ENCODE measurements around the gene CDC42SE2. TPM values are rescaled to one million over a fixed set of nuclear protein-coding genes. Genes with fewer than 3 reads are reported as not detected.

The CDC42SE2 gene
- total and polyA plus RNA-seq, 5 donors from 2014 or later, result 241 to 429 (median 379) TPM

- Histone ChIP-seq H3K9me3 (ENCODE audit: control insufficient read depth in 2 of 2, low read length in 2 of 2) (no peaks in the 10 kb centered on the region), H3K36me3 (ENCODE audit: control insufficient read depth, insufficient read depth, low read length) (peaks cover 35% of the 10 kb centered on the region), H3K27me3 (ENCODE audit: control insufficient read depth, insufficient read depth, low read length) (no peaks in the 10 kb centered on the region), H3K4me1 (ENCODE audit: control insufficient read depth, insufficient read depth, low read length, poor library complexity, severe bottlenecking) (peaks cover 94% of the 10 kb centered on the region), H3K27ac (ENCODE audit: insufficient read depth, low read length, poor library complexity, severe bottlenecking) (peak overlapping the region; percentile 100), H3K4me3 (ENCODE audit: low read depth, low read length) (peak overlapping the region; percentile 24)
- Mint-ChIP-seq H3K4me1 (peaks cover 50 to 95% (median 73%) of the 10 kb centered on the region in 4 donors), H3K4me3 (peak overlapping the region in 2 of 4 donors; percentile 51 to 84), H3K27me3 (peaks cover 5% of the 10 kb centered on the region), H3K36me3 (peaks cover 22% of the 10 kb centered on the region), H3K27ac (peak overlapping the region; percentile 54 to 99 (median 79)), H3K9me3 (peaks cover 0 to under 1% (median 0%) of the 10 kb centered on the region in 7 donors)
- ATAC-seq (ENCODE audit: low read depth in 2 of 2), result no peak
- DNase-seq, result no peak
These were observed 120.9 kb downstream of the CDC42SE2 start for GRCh38 chr5:131384616-131385214.

- no peak for DNase-seq
- H3K4me1 ChIP-seq (ENCODE audit: control insufficient read depth, insufficient read depth, low read length, poor library complexity, severe bottlenecking), result peaks cover 92% of the 10 kb centered on the region
- no peaks in the 10 kb centered on the region for H3K9me3 Mint-ChIP-seq
- H3K9me3 ChIP-seq (ENCODE audit: control insufficient read depth in 2 of 2, low read length in 2 of 2), result no peaks in the 10 kb centered on the region
- H3K36me3 Mint-ChIP-seq, result peaks cover 30% of the 10 kb centered on the region
- peak overlapping the region; percentile 55 to 99 (median 84) for H3K27ac Mint-ChIP-seq
- ATAC-seq (ENCODE audit: low read depth in 2 of 2), result no peak
- peaks cover 5% of the 10 kb centered on the region for H3K27me3 Mint-ChIP-seq
- H3K27ac ChIP-seq (ENCODE audit: insufficient read depth, low read length, poor library complexity, severe bottlenecking), result peak overlapping the region; percentile 100
- H3K4me1 Mint-ChIP-seq, result peaks cover 54 to 96% (median 75%) of the 10 kb centered on the region in 4 donors
- H3K4me3 Mint-ChIP-seq, result peak overlapping the region in 1 of 4 donors; percentile 8
- H3K27me3 ChIP-seq (ENCODE audit: control insufficient read depth, insufficient read depth, low read length), result no peaks in the 10 kb centered on the region
- peaks cover 46% of the 10 kb centered on the region for H3K36me3 ChIP-seq (ENCODE audit: control insufficient read depth, insufficient read depth, low read length)
- peak overlapping the region; percentile 21 for H3K4me3 ChIP-seq (ENCODE audit: low read depth, low read length)
These were observed 122.3 kb downstream of the CDC42SE2 start for GRCh38 chr5:131386124-131386523.

- Histone ChIP-seq H3K36me3 (ENCODE audit: control insufficient read depth, insufficient read depth, low read length) (peaks cover 51% of the 10 kb centered on the region), H3K27ac (ENCODE audit: insufficient read depth, low read length, poor library complexity, severe bottlenecking) (peak overlapping the region; percentile 100), H3K4me1 (ENCODE audit: control insufficient read depth, insufficient read depth, low read length, poor library complexity, severe bottlenecking) (peaks cover 90% of the 10 kb centered on the region), H3K9me3 (ENCODE audit: control insufficient read depth in 2 of 2, low read length in 2 of 2) (no peaks in the 10 kb centered on the region), H3K4me3 (ENCODE audit: low read depth, low read length) (peak overlapping the region; percentile 21), H3K27me3 (ENCODE audit: control insufficient read depth, insufficient read depth, low read length) (no peaks in the 10 kb centered on the region)
- Mint-ChIP-seq H3K4me3 (peak overlapping the region in 2 of 4 donors; percentile 8 to 11), H3K36me3 (peaks cover 32% of the 10 kb centered on the region), H3K27ac (peak overlapping the region; percentile 55 to 99 (median 84)), H3K9me3 (no peaks in the 10 kb centered on the region), H3K4me1 (peaks cover 50 to 95% (median 75%) of the 10 kb centered on the region in 4 donors), H3K27me3 (peaks cover 1% of the 10 kb centered on the region)
- DNase-seq (no peak), ATAC-seq (ENCODE audit: low read depth in 2 of 2) (no peak)
These were observed 122.9 kb downstream of the CDC42SE2 start for GRCh38 chr5:131386779-131387178.

- H3K4me1 ChIP-seq (ENCODE audit: control insufficient read depth, insufficient read depth, low read length, poor library complexity, severe bottlenecking), result peaks cover 90% of the 10 kb centered on the region
- Mint-ChIP-seq H3K27me3 (no peaks in the 10 kb centered on the region), H3K27ac (peak overlapping the region; percentile 29 to 99 (median 81)), H3K36me3 (peaks cover 34% of the 10 kb centered on the region), H3K4me1 (peaks cover 49 to 95% (median 75%) of the 10 kb centered on the region in 4 donors), H3K9me3 (no peaks in the 10 kb centered on the region), H3K4me3 (peak overlapping the region in 1 of 4 donors; percentile 11)
- ATAC-seq (ENCODE audit: low read depth in 2 of 2) (no peak), DNase-seq (no peak)
- H3K27me3 ChIP-seq (ENCODE audit: control insufficient read depth, insufficient read depth, low read length), result no peaks in the 10 kb centered on the region
- no peaks in the 10 kb centered on the region for H3K9me3 ChIP-seq (ENCODE audit: control insufficient read depth in 2 of 2, low read length in 2 of 2)
- peak overlapping the region; percentile 100 for H3K27ac ChIP-seq (ENCODE audit: insufficient read depth, low read length, poor library complexity, severe bottlenecking)
- no peak overlapping the region for H3K4me3 ChIP-seq (ENCODE audit: low read depth, low read length)
- peaks cover 55% of the 10 kb centered on the region for H3K36me3 ChIP-seq (ENCODE audit: control insufficient read depth, insufficient read depth, low read length)
These were observed 123.4 kb downstream of the CDC42SE2 start for GRCh38 chr5:131387255-131387654.

GRCh38 chr5:131389096-131389868, 125.4 kb downstream of the CDC42SE2 start:
- Mint-ChIP-seq H3K4me3 (peak overlapping the region in 2 of 4 donors; percentile 54 to 56), H3K36me3 (peaks cover 52% of the 10 kb centered on the region), H3K9me3 (no peaks in the 10 kb centered on the region), H3K27ac (peak overlapping the region; percentile 82 to 98 (median 96)), H3K27me3 (no peaks in the 10 kb centered on the region), H3K4me1 (peaks cover 44 to 95% (median 74%) of the 10 kb centered on the region in 4 donors)
- Histone ChIP-seq H3K27me3 (ENCODE audit: control insufficient read depth, insufficient read depth, low read length) (no peaks in the 10 kb centered on the region), H3K4me3 (ENCODE audit: low read depth, low read length) (peak overlapping the region; percentile 39), H3K36me3 (ENCODE audit: control insufficient read depth, insufficient read depth, low read length) (peaks cover 66% of the 10 kb centered on the region), H3K4me1 (ENCODE audit: control insufficient read depth, insufficient read depth, low read length, poor library complexity, severe bottlenecking) (peaks cover 89% of the 10 kb centered on the region), H3K9me3 (ENCODE audit: control insufficient read depth in 2 of 2, low read length in 2 of 2) (no peaks in the 10 kb centered on the region), H3K27ac (ENCODE audit: insufficient read depth, low read length, poor library complexity, severe bottlenecking) (peak overlapping the region; percentile 98)
- ATAC-seq (ENCODE audit: low read depth in 2 of 2), result no peak
- DNase-seq, result peak in 1 of 3 donors; percentile 40

- DNase-seq (no peak), ATAC-seq (ENCODE audit: low read depth in 2 of 2) (no peak)
- Histone ChIP-seq H3K9me3 (ENCODE audit: control insufficient read depth in 2 of 2, low read length in 2 of 2) (no peaks in the 10 kb centered on the region), H3K27me3 (ENCODE audit: control insufficient read depth, insufficient read depth, low read length) (no peaks in the 10 kb centered on the region), H3K4me3 (ENCODE audit: low read depth, low read length) (peak overlapping the region; percentile 22), H3K4me1 (ENCODE audit: control insufficient read depth, insufficient read depth, low read length, poor library complexity, severe bottlenecking) (peaks cover 89% of the 10 kb centered on the region), H3K27ac (ENCODE audit: insufficient read depth, low read length, poor library complexity, severe bottlenecking) (peak overlapping the region; percentile 98), H3K36me3 (ENCODE audit: control insufficient read depth, insufficient read depth, low read length) (peaks cover 66% of the 10 kb centered on the region)
- Mint-ChIP-seq H3K36me3 (peaks cover 51% of the 10 kb centered on the region), H3K27me3 (no peaks in the 10 kb centered on the region), H3K27ac (peak overlapping the region; percentile 82 to 98 (median 96)), H3K9me3 (no peaks in the 10 kb centered on the region), H3K4me1 (peaks cover 45 to 96% (median 72%) of the 10 kb centered on the region in 4 donors), H3K4me3 (peak overlapping the region; percentile 52 to 70 (median 55))
These were observed 126.0 kb downstream of the CDC42SE2 start for GRCh38 chr5:131389869-131390265.

- no peaks in the 10 kb centered on the region for H3K9me3 Mint-ChIP-seq
- H3K4me1 ChIP-seq (ENCODE audit: control insufficient read depth, insufficient read depth, low read length, poor library complexity, severe bottlenecking), result peaks cover 89% of the 10 kb centered on the region
- peak overlapping the region; percentile 96 to 99 (median 98) for H3K27ac Mint-ChIP-seq
- H3K27ac ChIP-seq (ENCODE audit: insufficient read depth, low read length, poor library complexity, severe bottlenecking), result peak overlapping the region; percentile 98
- peaks cover 63% of the 10 kb centered on the region for H3K36me3 Mint-ChIP-seq
- peak overlapping the region; percentile 46 to 92 (median 70) for H3K4me3 Mint-ChIP-seq
- no peaks in the 10 kb centered on the region for H3K27me3 ChIP-seq (ENCODE audit: control insufficient read depth, insufficient read depth, low read length)
- no peaks in the 10 kb centered on the region for H3K27me3 Mint-ChIP-seq
- H3K9me3 ChIP-seq (ENCODE audit: control insufficient read depth in 2 of 2, low read length in 2 of 2), result no peaks in the 10 kb centered on the region
- H3K4me3 ChIP-seq (ENCODE audit: low read depth, low read length), result peak overlapping the region; percentile 69
- DNase-seq, result no peak
- peaks cover 64 to 97% (median 77%) of the 10 kb centered on the region in 4 donors for H3K4me1 Mint-ChIP-seq
- H3K36me3 ChIP-seq (ENCODE audit: control insufficient read depth, insufficient read depth, low read length), result peaks cover 53% of the 10 kb centered on the region
- ATAC-seq (ENCODE audit: low read depth in 2 of 2), result no peak
These were observed 128.7 kb downstream of the CDC42SE2 start for GRCh38 chr5:131392466-131393095.
